Activated CD4-positive, alpha-beta T cell treated with anti-CD3 and anti-CD28 coated beads for 24 hours (primary cell): ENCODE results near the gene DNM3.

ENCODE experiments used
- DNase-seq, 2 donors: peaks; one replicate each; pipeline ENCODE4 v3.0.0-alpha.2; 2020; ENCODE audit warnings: low read depth in 2 of 2

The DNM3 gene

GRCh38 chr1:172236958-172237357 lies 395.7 kb downstream of the DNM3 start:
- no peak for DNase-seq

- DNase-seq: no peak
Observed at GRCh38 chr1:172238158-172238557, 396.9 kb downstream of the DNM3 start.

- no peak for DNase-seq
Observed at GRCh38 chr1:172238965-172239364, 397.7 kb downstream of the DNM3 start.

- DNase-seq: no peak
Observed at GRCh38 chr1:172239901-172240300, 398.6 kb downstream of the DNM3 start.

- no peak for DNase-seq
Observed at GRCh38 chr1:172241540-172241939, 400.2 kb downstream of the DNM3 start.

- no peak for DNase-seq
Observed at GRCh38 chr1:172244865-172245264, 403.6 kb downstream of the DNM3 start.

GRCh38 chr1:172245788-172246187 lies 404.5 kb downstream of the DNM3 start:
- no peak for DNase-seq

- no peak for DNase-seq
Observed at GRCh38 chr1:172246521-172247390, 405.5 kb downstream of the DNM3 start.

- no peak for DNase-seq
Observed at GRCh38 chr1:172251486-172251885, 410.2 kb downstream of the DNM3 start.

GRCh38 chr1:172252321-172252720 lies 411.0 kb downstream of the DNM3 start:
- no peak for DNase-seq

GRCh38 chr1:172252958-172253357 lies 411.7 kb downstream of the DNM3 start:
- DNase-seq: no peak

- DNase-seq: no peak
Observed at GRCh38 chr1:172254521-172255222, 413.4 kb downstream of the DNM3 start.

- no peak for DNase-seq
Observed at GRCh38 chr1:172255223-172255560, 413.9 kb downstream of the DNM3 start.

GRCh38 chr1:172265905-172266304 lies 424.6 kb downstream of the DNM3 start:
- DNase-seq: no peak

GRCh38 chr1:172266528-172267174 lies 425.4 kb downstream of the DNM3 start:
- peak; percentile 14 to 27 for DNase-seq

- DNase-seq: no peak
Observed at GRCh38 chr1:172268237-172268636, 426.9 kb downstream of the DNM3 start.

- DNase-seq: no peak
Observed at GRCh38 chr1:172269084-172269483, 427.8 kb downstream of the DNM3 start.

- DNase-seq: no peak
Observed at GRCh38 chr1:172269644-172270043, 428.3 kb downstream of the DNM3 start.

- no peak for DNase-seq
Observed at GRCh38 chr1:172270605-172271004, 429.3 kb downstream of the DNM3 start.

- no peak for DNase-seq
Observed at GRCh38 chr1:172272087-172272486, 430.8 kb downstream of the DNM3 start.

GRCh38 chr1:172273647-172274396 lies 432.5 kb downstream of the DNM3 start:
- DNase-seq: no peak

- DNase-seq: no peak
Observed at GRCh38 chr1:172275478-172275877, 434.2 kb downstream of the DNM3 start.
